ENCODE data around the gene ASRGL1.
A peak's percentile ranks its signal among the peaks of the same experiment; 100 is the strongest.
"Not testable (repeated sequence)": the region's sequence is repeated elsewhere in the genome, so short reads cannot be mapped to it uniquely, and the experiment has no call there.

Gene ASRGL1

GRCh38 chr11:62378459-62379063 is 41.3 kb downstream of the ASRGL1 start:
- not testable (repeated sequence) for H3K4me3 Mint-ChIP-seq, H3K27me3 Mint-ChIP-seq, H3K36me3 Mint-ChIP-seq, H3K9me3 Mint-ChIP-seq, H3K4me1 Mint-ChIP-seq, H3K27ac Mint-ChIP-seq

DNA sequence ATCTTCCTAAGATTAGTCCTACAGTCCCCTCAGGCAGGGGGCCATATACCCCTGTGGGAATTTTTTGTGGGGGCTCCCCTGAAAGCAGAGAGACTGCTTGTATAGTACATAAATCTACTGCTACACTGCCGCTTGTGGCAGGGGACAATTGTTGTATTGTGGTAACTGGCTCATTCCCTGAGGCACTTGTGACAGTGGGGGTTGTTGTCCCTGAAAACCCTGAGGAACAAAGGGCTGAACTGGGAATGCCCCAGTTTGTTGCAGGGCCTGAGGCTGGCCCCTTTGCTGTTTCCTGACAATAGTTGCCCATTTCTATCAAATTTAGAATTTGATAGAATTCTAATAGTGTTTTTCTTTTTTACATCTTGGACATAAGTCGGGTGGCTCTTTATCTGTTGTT is 42.3 kb downstream of the ASRGL1 start:
- not testable (repeated sequence) for H3K36me3 Mint-ChIP-seq, H3K4me1 Mint-ChIP-seq, H3K27me3 Mint-ChIP-seq, H3K4me3 Mint-ChIP-seq, H3K9me3 Mint-ChIP-seq
- peak overlapping the region; percentile 21 for H3K27ac Mint-ChIP-seq

DNA sequence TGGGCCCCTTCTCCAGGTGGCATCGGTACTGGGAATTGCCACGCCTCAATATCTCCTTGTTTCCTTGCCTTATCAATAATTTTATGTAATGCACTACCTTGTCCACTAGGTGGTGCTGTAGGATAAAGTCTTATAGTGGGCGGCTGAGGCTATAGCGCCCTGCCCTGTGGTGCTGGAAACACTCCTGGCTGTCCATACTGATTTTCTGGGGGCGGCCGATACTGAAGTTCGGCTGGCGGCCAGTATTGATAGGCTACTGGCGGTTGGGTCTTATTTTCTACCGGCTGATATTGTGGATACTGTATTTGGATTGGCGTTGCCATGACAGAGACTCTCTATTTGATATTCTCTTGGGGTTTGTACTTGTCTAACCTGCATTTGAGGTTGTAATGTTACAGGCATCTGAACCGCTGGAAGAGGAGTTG is 43.6 kb downstream of the ASRGL1 start:
- H3K27ac Mint-ChIP-seq, H3K4me3 Mint-ChIP-seq, H3K4me1 Mint-ChIP-seq: not testable (repeated sequence)

GRCh38 chr11:62383822-62384221 is 46.6 kb downstream of the ASRGL1 start:
- Mint-ChIP-seq H3K4me3 (no peak overlapping the region), H3K36me3 (no peaks in the 10 kb centered on the region), H3K27me3 (no peaks in the 10 kb centered on the region), H3K27ac (no peak overlapping the region), H3K4me1 (peaks cover 16% of the 10 kb centered on the region), H3K9me3 (no peaks in the 10 kb centered on the region)

More for the DNA sequence above, 43.6 kb downstream of the ASRGL1 start:
- H3K9me3 Mint-ChIP-seq, H3K36me3 Mint-ChIP-seq, H3K27me3 Mint-ChIP-seq: not testable (repeated sequence)

DNA sequence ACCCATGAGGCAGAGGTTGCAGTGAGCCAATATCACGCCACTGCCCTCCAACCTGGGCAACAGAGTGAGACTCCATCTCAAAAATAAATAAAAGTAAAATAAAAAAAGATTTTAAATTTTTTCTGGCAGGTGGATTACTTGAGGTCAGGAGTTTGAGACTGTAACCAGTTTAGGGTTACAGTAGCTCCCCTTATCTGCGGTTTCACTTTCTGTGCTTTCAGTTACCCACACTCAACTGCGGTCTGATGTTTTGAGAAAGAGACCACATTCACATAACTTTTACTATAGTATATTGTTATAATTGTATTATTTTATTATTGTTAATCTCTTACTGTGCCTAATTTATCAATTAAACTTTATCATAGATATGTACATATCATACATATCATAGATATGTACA is 48.8 kb downstream of the ASRGL1 start:
- not testable (repeated sequence) for H3K27ac Mint-ChIP-seq, H3K9me3 Mint-ChIP-seq, H3K4me3 Mint-ChIP-seq, H3K36me3 Mint-ChIP-seq, H3K27me3 Mint-ChIP-seq
- H3K4me1 Mint-ChIP-seq, result peaks cover 10% of the 10 kb centered on the region

- Mint-ChIP-seq H3K27ac (no peak overlapping the region), H3K9me3 (no peaks in the 10 kb centered on the region), H3K27me3 (no peaks in the 10 kb centered on the region), H3K4me1 (peaks cover 9% of the 10 kb centered on the region), H3K4me3 (no peak overlapping the region), H3K36me3 (no peaks in the 10 kb centered on the region)
Measured at GRCh38 chr11:62387381-62387780, 50.1 kb downstream of the ASRGL1 start.

DNA sequence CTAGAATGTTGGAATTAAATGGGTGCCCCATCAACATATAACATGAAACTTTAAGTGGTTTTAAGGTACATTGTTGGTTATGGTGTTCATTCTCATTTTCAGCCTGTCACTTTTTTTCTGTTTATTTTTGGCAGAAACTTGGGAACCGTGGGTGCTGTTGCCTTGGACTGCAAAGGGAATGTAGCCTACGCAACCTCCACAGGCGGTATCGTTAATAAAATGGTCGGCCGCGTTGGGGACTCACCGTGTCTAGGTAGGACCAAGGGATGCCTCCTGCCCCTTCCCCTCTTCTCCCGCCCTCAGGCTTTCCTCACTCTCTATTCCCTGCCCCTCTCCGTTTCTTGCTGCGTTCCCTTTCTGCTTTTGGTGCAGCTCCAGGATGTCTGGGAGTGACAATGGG is 51.8 kb downstream of the ASRGL1 start:
- no peak overlapping the region for H3K4me3 Mint-ChIP-seq
- H3K4me1 Mint-ChIP-seq, result peaks cover 9% of the 10 kb centered on the region
- H3K9me3 Mint-ChIP-seq, result no peaks in the 10 kb centered on the region
- H3K27me3 Mint-ChIP-seq, result no peaks in the 10 kb centered on the region
- H3K27ac Mint-ChIP-seq, result no peak overlapping the region
- H3K36me3 Mint-ChIP-seq, result no peaks in the 10 kb centered on the region

DNA sequence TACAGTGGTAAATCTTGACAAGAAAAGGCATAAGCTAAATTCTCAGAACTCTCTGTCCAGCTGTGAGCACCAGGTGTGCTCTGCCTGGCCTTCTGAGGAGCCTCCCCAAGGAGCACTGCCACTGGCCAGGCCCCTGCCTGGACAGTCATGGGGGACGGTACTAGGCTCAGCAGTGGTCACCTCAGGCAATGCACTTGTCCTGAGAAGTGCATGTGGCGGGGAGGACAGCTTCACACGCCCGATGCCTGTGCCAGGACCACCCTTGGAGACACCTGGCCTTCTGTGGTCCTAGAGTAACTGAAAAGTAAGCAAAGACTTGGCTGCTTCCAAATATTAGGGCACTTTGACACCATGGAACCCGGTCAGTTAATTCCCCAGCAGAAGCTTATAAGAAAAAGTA is 53.0 kb downstream of the ASRGL1 start:
- peaks cover 13% of the 10 kb centered on the region for H3K4me1 Mint-ChIP-seq
- no peak overlapping the region for H3K4me3 Mint-ChIP-seq
- no peak overlapping the region for H3K27ac Mint-ChIP-seq

DNA sequence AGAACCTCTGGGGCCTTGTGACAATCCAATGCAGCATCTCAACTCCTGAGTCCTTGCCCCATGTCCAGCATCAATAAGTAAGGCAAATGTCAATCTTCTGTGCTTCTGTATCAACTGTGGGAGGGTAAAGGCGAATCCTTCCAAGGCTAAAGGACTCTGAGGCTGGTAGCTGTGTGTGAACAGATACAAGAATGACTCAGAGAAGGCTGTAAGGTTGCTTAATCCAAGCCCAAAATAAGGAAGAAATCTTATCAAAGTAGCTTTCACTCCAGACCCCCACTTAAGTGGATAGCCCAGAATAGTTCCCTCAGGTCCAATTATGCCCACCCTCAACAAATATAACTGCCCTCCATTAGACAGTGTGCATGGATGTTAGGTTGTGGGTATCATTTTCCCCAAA is 53.5 kb downstream of the ASRGL1 start:
- H3K4me3 Mint-ChIP-seq, result no peak overlapping the region
- H3K9me3 Mint-ChIP-seq, result no peaks in the 10 kb centered on the region
- H3K36me3 Mint-ChIP-seq, result no peaks in the 10 kb centered on the region
- H3K4me1 Mint-ChIP-seq, result peaks cover 13% of the 10 kb centered on the region
- no peak overlapping the region for H3K27ac Mint-ChIP-seq
- no peaks in the 10 kb centered on the region for H3K27me3 Mint-ChIP-seq

More for the DNA sequence above, 53.0 kb downstream of the ASRGL1 start:
- Mint-ChIP-seq H3K9me3 (no peaks in the 10 kb centered on the region), H3K36me3 (no peaks in the 10 kb centered on the region), H3K27me3 (no peaks in the 10 kb centered on the region)

GRCh38 chr11:62391642-62392425 is 54.6 kb downstream of the ASRGL1 start:
- peak overlapping the region; percentile 5 for H3K27ac Mint-ChIP-seq
- no peaks in the 10 kb centered on the region for H3K36me3 Mint-ChIP-seq
- no peaks in the 10 kb centered on the region for H3K9me3 Mint-ChIP-seq
- H3K4me3 Mint-ChIP-seq, result no peak overlapping the region
- H3K27me3 Mint-ChIP-seq, result no peaks in the 10 kb centered on the region
- H3K4me1 Mint-ChIP-seq, result peaks cover 9% of the 10 kb centered on the region

DNA sequence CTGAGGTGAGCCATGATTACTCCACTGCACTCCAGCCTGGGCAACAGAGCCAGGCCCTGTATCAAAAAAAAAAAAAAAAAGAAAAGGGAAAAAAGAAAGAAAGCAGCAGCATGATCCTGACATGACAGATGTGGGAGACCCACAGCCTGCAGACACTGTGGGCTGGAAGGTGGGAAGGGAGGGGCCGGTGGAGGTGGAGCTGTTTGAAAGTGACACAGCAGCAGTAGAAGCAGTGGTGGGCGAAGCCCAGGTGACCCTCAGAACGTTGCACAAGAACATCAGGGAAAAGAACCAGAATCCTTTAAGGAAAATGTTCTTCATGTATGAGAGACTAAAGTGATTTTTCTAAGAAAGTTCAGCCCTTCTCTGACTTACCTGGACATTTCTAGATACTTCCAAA is 55.3 kb downstream of the ASRGL1 start:
- no peaks in the 10 kb centered on the region for H3K36me3 Mint-ChIP-seq
- H3K9me3 Mint-ChIP-seq, result no peaks in the 10 kb centered on the region
- peaks cover 6% of the 10 kb centered on the region for H3K4me1 Mint-ChIP-seq
- H3K4me3 Mint-ChIP-seq, result no peak overlapping the region
- no peaks in the 10 kb centered on the region for H3K27me3 Mint-ChIP-seq
- peak overlapping the region; percentile 5 for H3K27ac Mint-ChIP-seq

GRCh38 chr11:62393061-62393611 is 55.9 kb downstream of the ASRGL1 start:
- Mint-ChIP-seq H3K9me3 (no peaks in the 10 kb centered on the region), H3K4me3 (peak overlapping the region; percentile 7), H3K27me3 (no peaks in the 10 kb centered on the region), H3K27ac (peak overlapping the region; percentile 19), H3K36me3 (no peaks in the 10 kb centered on the region), H3K4me1 (peaks cover 6% of the 10 kb centered on the region)

- Mint-ChIP-seq H3K9me3 (no peaks in the 10 kb centered on the region), H3K27ac (no peak overlapping the region), H3K4me1 (peaks cover 12% of the 10 kb centered on the region)
Measured at GRCh38 chr11:62393735-62394134, 56.5 kb downstream of the ASRGL1 start.

GRCh38 chr11:62394825-62395538 is 57.7 kb downstream of the ASRGL1 start:
- H3K36me3 Mint-ChIP-seq, result no peaks in the 10 kb centered on the region
- H3K4me3 Mint-ChIP-seq, result no peak overlapping the region
- H3K27ac Mint-ChIP-seq, result no peak overlapping the region
- H3K9me3 Mint-ChIP-seq, result no peaks in the 10 kb centered on the region
- H3K27me3 Mint-ChIP-seq, result no peaks in the 10 kb centered on the region
- peaks cover 24% of the 10 kb centered on the region for H3K4me1 Mint-ChIP-seq

More at GRCh38 chr11:62393735-62394134, 56.5 kb downstream of the ASRGL1 start:
- H3K27me3 Mint-ChIP-seq, result no peaks in the 10 kb centered on the region
- H3K36me3 Mint-ChIP-seq, result no peaks in the 10 kb centered on the region
- H3K4me3 Mint-ChIP-seq, result no peak overlapping the region

DNA sequence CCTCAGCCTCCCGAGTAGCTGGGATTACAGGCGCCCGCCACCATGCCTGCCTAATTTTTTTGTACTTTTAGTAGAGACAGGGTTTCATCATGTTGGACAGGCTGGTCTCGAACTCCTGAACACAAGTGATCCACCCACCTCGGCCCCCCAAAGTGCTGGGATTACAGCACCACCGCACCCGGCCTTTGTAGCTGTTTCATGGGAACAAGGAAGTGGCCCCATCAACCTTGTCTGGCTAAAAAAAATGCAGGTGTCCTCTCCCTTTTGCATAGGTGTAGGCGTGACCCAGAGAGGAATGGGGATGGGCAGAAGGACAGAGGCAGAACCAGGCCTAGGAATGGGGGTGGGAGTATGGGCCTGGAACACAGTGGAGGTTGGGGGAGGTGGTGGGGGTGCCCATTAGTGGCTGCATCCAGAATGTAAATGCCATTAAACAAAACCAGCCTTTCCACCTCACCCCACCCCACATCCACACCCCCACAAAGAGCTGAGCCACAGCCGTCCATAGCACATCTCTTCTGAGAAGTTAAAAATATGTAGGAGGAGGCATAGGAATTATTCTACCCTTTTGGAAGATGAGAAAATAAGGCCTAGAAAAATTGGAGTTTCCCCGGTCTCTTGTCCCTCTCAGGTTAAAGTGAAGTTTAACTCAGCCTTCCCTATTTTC is 58.8 kb downstream of the ASRGL1 start:
- H3K27ac Mint-ChIP-seq, result no peak overlapping the region
- H3K9me3 Mint-ChIP-seq, result no peaks in the 10 kb centered on the region
- H3K4me3 Mint-ChIP-seq, result no peak overlapping the region
- no peaks in the 10 kb centered on the region for H3K27me3 Mint-ChIP-seq
- no peaks in the 10 kb centered on the region for H3K36me3 Mint-ChIP-seq
- peaks cover 34% of the 10 kb centered on the region for H3K4me1 Mint-ChIP-seq

Data from activated naive CD4-positive, alpha-beta T cell treated with anti-CD3 and anti-CD28 coated beads, Interleukin-2, amount 50 U/mL, for 24 hours (primary cell).